Measurements from ENCODE around the gene FCN2. TPM values are rescaled to one million over a fixed set of nuclear protein-coding genes. Genes with fewer than 3 reads are reported as not detected.

FCN2 gene
- total RNA-seq, 2 donors from 2014 or later, result not detected

- ATAC-seq (no peak), DNase-seq (no peak)
- no peak for TF ChIP-seq CTCF (IDR thresholded peaks at IDR 0.05)
- no peak for TF ChIP-seq POLR2A (IDR thresholded peaks at IDR 0.05)
- H3K9me3 ChIP-seq, result no peaks in the 10 kb centered on the region
- no peaks in the 10 kb centered on the region for H3K27me3 ChIP-seq
- WGBS, 2 donors, result 81 to 90% methylated on average over 14 to 18 of the region's 18 CpGs
- H3K4me3 ChIP-seq, result no peak overlapping the region
- H3K4me1 ChIP-seq, result no peaks in the 10 kb centered on the region
- H3K36me3 ChIP-seq (replicated peaks in 1 of 2; ENCODE audit: insufficient read depth in 1 of 2, low read depth in 2 of 2), result no peaks in the 10 kb centered on the region
- H3K27ac ChIP-seq, result no peak overlapping the region
- intact Hi-C loops (cut with DNase I), result no loop called here
These were observed 2.6 kb downstream of the FCN2 start for GRCh38 chr9:134883040-134883782.

GRCh38 chr9:134884492-134884891, 3.9 kb downstream of the FCN2 start:
- 63 to 67% methylated on average over 5 to 8 of the region's 8 CpGs for WGBS, 2 donors
- DNase-seq, result no peak
- no peaks in the 10 kb centered on the region for H3K4me1 ChIP-seq
- no peak for TF ChIP-seq POLR2A (IDR thresholded peaks at IDR 0.05)
- no peak for TF ChIP-seq CTCF (IDR thresholded peaks at IDR 0.05)
- H3K9me3 ChIP-seq, result no peaks in the 10 kb centered on the region
- intact Hi-C loops (cut with DNase I), result no loop called here
- no peaks in the 10 kb centered on the region for H3K36me3 ChIP-seq (replicated peaks in 1 of 2; ENCODE audit: insufficient read depth in 1 of 2, low read depth in 2 of 2)
- ATAC-seq, result no peak
- no peak overlapping the region for H3K27ac ChIP-seq
- no peak overlapping the region for H3K4me3 ChIP-seq
- H3K27me3 ChIP-seq, result no peaks in the 10 kb centered on the region

GRCh38 chr9:134885001-134885678, 4.5 kb downstream of the FCN2 start:
- Histone ChIP-seq H3K27ac (no peak overlapping the region), H3K4me3 (no peak overlapping the region), H3K4me1 (no peaks in the 10 kb centered on the region), H3K36me3 (replicated peaks in 1 of 2; ENCODE audit: insufficient read depth in 1 of 2, low read depth in 2 of 2) (no peaks in the 10 kb centered on the region), H3K9me3 (no peaks in the 10 kb centered on the region), H3K27me3 (no peaks in the 10 kb centered on the region)
- intact Hi-C loops (cut with DNase I), result no loop called here
- 82% methylated on average over 13 to 20 of the region's 22 CpGs for WGBS, 2 donors
- no peak for DNase-seq
- TF ChIP-seq POLR2A (IDR thresholded peaks at IDR 0.05) (no peak), CTCF (IDR thresholded peaks at IDR 0.05) (no peak)
- ATAC-seq, result no peak

- H3K9me3 ChIP-seq, result no peaks in the 10 kb centered on the region
- no peak overlapping the region for H3K27ac ChIP-seq
- ATAC-seq (no peak), DNase-seq (no peak)
- no peak overlapping the region for H3K4me3 ChIP-seq
- no peaks in the 10 kb centered on the region for H3K4me1 ChIP-seq
- H3K36me3 ChIP-seq (replicated peaks in 1 of 2; ENCODE audit: insufficient read depth in 1 of 2, low read depth in 2 of 2), result no peaks in the 10 kb centered on the region
- intact Hi-C loops (cut with DNase I), result no loop called here
- no peak for TF ChIP-seq POLR2A (IDR thresholded peaks at IDR 0.05)
- TF ChIP-seq CTCF (IDR thresholded peaks at IDR 0.05), result no peak
- WGBS, 2 donors, result 71 to 90% methylated on average over 4 to 24 of the region's 24 CpGs
- no peaks in the 10 kb centered on the region for H3K27me3 ChIP-seq
These were observed 5.2 kb downstream of the FCN2 start for GRCh38 chr9:134885679-134886412.

Data from body of pancreas (tissue), 4 donors.